H1 (cell line): Measurements from ENCODE around the gene PAWR. TPM values are rescaled to one million over a fixed set of nuclear protein-coding genes. Genes with fewer than 3 reads are reported as not detected.

ENCODE experiments used
- CTCF ChIA-PET: fragments of 300-600 bp; sonication (Branson Sonifier 250); formaldehyde crosslinking; loops from one replicate; lab custom pipeline; 2021; ENCODE audit not compliant: partially characterized antibody; lab: Charles Lee
- POLR2A ChIA-PET: fragments of 300-600 bp; sonication (Branson Sonifier 250); formaldehyde crosslinking; loops from one replicate; lab custom pipeline; 2021; ENCODE audit warnings: inconsistent platforms; ENCODE audit not compliant: partially characterized antibody; lab: Charles Lee
- DNase-seq, 2 experiments: peaks; one replicate each; pipeline versions ENCODE4 v3.0.0 to v3.0.0-alpha.2; 2010 to 2022; ENCODE audit warnings: low spot score in 2 of 2, low read depth in 1 of 2, mixed read lengths in 1 of 2
- FAIRE-seq: peaks from 2 replicates; lab custom pipeline; 2011; peaks lifted over from hg19 to GRCh38; lab: Jason Lieb, UNC
- H2AFZ ChIP-seq: 2 replicates; pipeline ENCODE4 v1.8.1; 2012; ENCODE audit warnings: low read length, inconsistent platforms
- H2AK5ac ChIP-seq: 2 replicates; pipeline ENCODE4 v1.6.1; 2013; ENCODE audit warnings: low read depth, low read length
- H2BK120ac ChIP-seq: replicated peaks from 2 replicates; pipeline ENCODE3; 2013; ENCODE audit warnings: low read depth, low read length, inconsistent platforms
- H2BK12ac ChIP-seq: 2 replicates; pipeline ENCODE4 v1.6.1; 2013; ENCODE audit warnings: low read depth, low read length
- H2BK15ac ChIP-seq: 2 replicates; pipeline ENCODE4 v1.6.1; 2013; ENCODE audit warnings: low read length
- H2BK20ac ChIP-seq: 2 replicates; pipeline ENCODE4 v1.6.1; 2013; ENCODE audit warnings: low read length
- H2BK5ac ChIP-seq: 2 replicates; pipeline ENCODE4 v1.6.1; 2013; ENCODE audit warnings: low read depth, low read length
- H3K14ac ChIP-seq: 2 replicates; pipeline ENCODE4 v1.6.1; 2013; ENCODE audit warnings: inconsistent platforms; ENCODE audit not compliant: insufficient read length
- H3K18ac ChIP-seq: 2 replicates; pipeline ENCODE4 v1.6.1; 2013; ENCODE audit warnings: low read length; ENCODE audit errors: extremely low read depth
- H3K23ac ChIP-seq: 2 replicates; pipeline ENCODE4 v1.6.1; 2013; ENCODE audit warnings: inconsistent platforms; ENCODE audit not compliant: insufficient read length
- H3K23me2 ChIP-seq: 2 replicates; pipeline ENCODE4 v1.6.1; 2013; ENCODE audit warnings: low read depth, low read length
- H3K27ac ChIP-seq: 2 replicates; pipeline ENCODE4 v1.6.1; 2011; ENCODE audit warnings: low read depth, low read length, inconsistent platforms
- H3K27me3 ChIP-seq, 4 experiments: replicated peaks in 1 of 4; 1 replicate in 1 of 4; 2 replicates in 3 of 4; pipeline versions ENCODE4 v1.6.1 to v1.8.1; 2011 to 2013; ENCODE audit warnings: low read length in 3 of 4, mild to moderate bottlenecking in 3 of 4, inconsistent platforms in 2 of 4, mixed read lengths in 2 of 4, moderate library complexity in 1 of 4; ENCODE audit not compliant: control insufficient read depth in 3 of 4, insufficient read depth in 3 of 4; ENCODE audit errors: extremely low read depth in 1 of 4
- H3K36me3 ChIP-seq, 4 experiments: 2 replicates each; pipeline versions ENCODE4 v1.6.1 to v1.8.1; 2011 to 2013; ENCODE audit warnings: mild to moderate bottlenecking in 4 of 4, low read length in 3 of 4, moderate library complexity in 2 of 4, control low read depth in 1 of 4, inconsistent platforms in 1 of 4; ENCODE audit not compliant: insufficient read depth in 4 of 4, control insufficient read depth in 2 of 4
- H3K4ac ChIP-seq: replicated peaks from 2 replicates; pipeline ENCODE3; 2013; ENCODE audit warnings: low read length, low read depth, mixed read lengths, inconsistent platforms; ENCODE audit not compliant: insufficient read length
- H3K4me1 ChIP-seq, 4 experiments: replicated peaks in 1 of 4; 1 replicate in 1 of 4; 2 replicates in 3 of 4; pipeline versions ENCODE4 v1.6.1 to v1.8.1; 2011 to 2013; ENCODE audit warnings: low read length in 3 of 4, inconsistent platforms in 2 of 4, mixed read lengths in 1 of 4; ENCODE audit not compliant: insufficient read depth in 4 of 4, control insufficient read depth in 3 of 4
- H3K4me2 ChIP-seq, 2 experiments: 2 replicates each; pipeline versions ENCODE4 v1.6.1 to v1.8.1; 2011 to 2013; ENCODE audit warnings: low read depth in 2 of 2, low read length in 2 of 2, control low read depth in 1 of 2, inconsistent platforms in 1 of 2, mild to moderate bottlenecking in 1 of 2; ENCODE audit not compliant: insufficient read depth in 1 of 2
- H3K4me3 ChIP-seq, 4 experiments: fragments of 200-600, 300-600 bp in 1 of 4; sonication (generic), shearing (Covaris generic), sonication (Bioruptor Twin) in 1 of 4; 2 replicates each; pipeline versions ENCODE4 v1.5.1 to v1.8.1; 2011 to 2016; ENCODE audit warnings: low read length in 4 of 4, low read depth in 3 of 4, control low read depth in 2 of 4, inconsistent platforms in 2 of 4, mild to moderate bottlenecking in 2 of 4, mixed read lengths in 1 of 4, moderate library complexity in 1 of 4; ENCODE audit not compliant: insufficient read depth in 2 of 4; ENCODE audit errors: extremely low read depth in 1 of 4
- H3K56ac ChIP-seq: replicated peaks from 2 replicates; pipeline ENCODE3; 2013; ENCODE audit warnings: low read depth, mild to moderate bottlenecking, mixed read lengths, low read length, inconsistent platforms; ENCODE audit not compliant: insufficient read length
- H3K79me1 ChIP-seq: 2 replicates; pipeline ENCODE4 v1.6.1; 2013; ENCODE audit warnings: low read depth, low read length, control low read depth
- H3K79me2 ChIP-seq, 2 experiments: 2 replicates each; pipeline versions ENCODE4 v1.6.1 to v1.8.1; 2012 to 2013; ENCODE audit warnings: low read length in 2 of 2, mild to moderate bottlenecking in 2 of 2, inconsistent platforms in 1 of 2; ENCODE audit not compliant: insufficient read depth in 2 of 2, control insufficient read depth in 1 of 2
- H3K9ac ChIP-seq, 4 experiments: replicated peaks in 1 of 4; 1 replicate in 1 of 4; 2 replicates in 3 of 4; pipeline versions ENCODE4 v1.6.1 to v1.8.1; 2011 to 2013; ENCODE audit warnings: low read depth in 3 of 4, low read length in 3 of 4, control low read depth in 2 of 4, mild to moderate bottlenecking in 2 of 4, moderate library complexity in 2 of 4, inconsistent platforms in 1 of 4; ENCODE audit errors: extremely low read depth in 1 of 4
- H3K9me3 ChIP-seq, 2 experiments: 2 replicates each; pipeline versions ENCODE4 v1.6.1 to v1.8.1; 2012 to 2013; ENCODE audit warnings: mild to moderate bottlenecking in 2 of 2, moderate library complexity in 2 of 2, control low read depth in 1 of 2, inconsistent platforms in 1 of 2, low read depth in 1 of 2, low read length in 1 of 2, mixed read lengths in 1 of 2; ENCODE audit not compliant: insufficient read depth in 2 of 2
- H4K20me1 ChIP-seq, 2 experiments: replicated peaks in 1 of 2; 2 replicates each; pipeline versions ENCODE3 to v1.8.1; 2011 to 2013; ENCODE audit warnings: inconsistent platforms in 2 of 2, low read length in 2 of 2, mild to moderate bottlenecking in 1 of 2; ENCODE audit not compliant: insufficient read depth in 2 of 2, control insufficient read depth in 1 of 2
- H4K5ac ChIP-seq: 2 replicates; pipeline ENCODE4 v1.6.1; 2013; ENCODE audit warnings: low read length, low read depth, mixed read lengths, inconsistent platforms; ENCODE audit not compliant: insufficient read length
- H4K8ac ChIP-seq: 2 replicates; pipeline ENCODE4 v1.8.0; 2013; ENCODE audit warnings: mild to moderate bottlenecking, moderate library complexity, low read length, inconsistent platforms; ENCODE audit not compliant: insufficient read depth; ENCODE audit errors: extremely low read depth
- H4K91ac ChIP-seq: replicated peaks from 2 replicates; pipeline ENCODE3; 2013; ENCODE audit warnings: low read length, mixed read lengths, inconsistent platforms; ENCODE audit not compliant: insufficient read length
- ASH2L ChIP-seq: fragments of 200-600, 300-600 bp; sonication (generic); IDR thresholded peaks from one replicate; pipeline ENCODE4 v1.7.1; 2017; ENCODE audit warnings: low read length
- KDM1A ChIP-seq: fragments of 200-600, 300-600 bp; sonication (generic); IDR thresholded peaks from 2 replicates; pipeline ENCODE4 v1.7.1; 2016; ENCODE audit warnings: mild to moderate bottlenecking, low read length, borderline replicate concordance
- KDM4A ChIP-seq: IDR thresholded peaks from one replicate; pipeline ENCODE4 v1.7.1; 2012; ENCODE audit warnings: low read depth, mild to moderate bottlenecking, moderate library complexity, low read length, inconsistent platforms; ENCODE audit not compliant: severe bottlenecking
- POLR2A ChIP-seq, 2 experiments: IDR thresholded peaks; 1 replicate in 1 of 2; 2 replicates in 1 of 2; pipeline ENCODE4 v1.6.1; 2011; ENCODE audit warnings: low read depth in 2 of 2, low read length in 2 of 2, mild to moderate bottlenecking in 2 of 2; ENCODE audit errors: control extremely low read depth in 1 of 2
- POU5F1 ChIP-seq: IDR thresholded peaks from 2 replicates; pipeline ENCODE4 v1.6.1; 2011; ENCODE audit warnings: low read depth, mild to moderate bottlenecking, low read length, moderate library complexity
- TAF1 ChIP-seq: IDR thresholded peaks from 2 replicates; pipeline ENCODE4 v1.6.1; 2011; ENCODE audit warnings: mild to moderate bottlenecking, low read depth, low read length
- TAF7 ChIP-seq: optimal IDR thresholded peaks from 2 replicates; pipeline ENCODE3; 2011; ENCODE audit warnings: low read depth, mild to moderate bottlenecking, inconsistent platforms, low read length, moderate library complexity, borderline replicate concordance
- WGBS, 2 experiments: shearing (Covaris generic) in 1 of 2; methylation state at CpG; one replicate each; pipeline versions ENCODE4 v1.1.6 to v1.1.7; 2013 to 2015; ENCODE audit warnings: low lambda C conversion rate in 2 of 2, mixed read lengths in 2 of 2, inconsistent platforms in 1 of 2, low coverage in 1 of 2, missing lambda C conversion rate in 1 of 2; ENCODE audit not compliant: insufficient replicate concordance in 2 of 2, insufficient coverage in 1 of 2, insufficient read length in 1 of 2; ENCODE audit errors: extremely low coverage in 1 of 2, missing lambda C conversion rate in 1 of 2; 5-methylcytosine and 5-hydroxymethylcytosine counted together
- polyA plus RNA-seq, 7 experiments: library from polyadenylated mRNA; depleted of rRNA in 3 of 7; stranded (reverse) in 5 of 7; unstranded in 2 of 7; fragments of >200 nt in 5 of 7; fragments of 200-250 nt in 2 of 7; gene quantifications; 1 replicate in 5 of 7; 2 replicates in 1 of 7; 4 replicates in 1 of 7; pipeline versions ENCODE4 v1.2.1 to v1.2.3, GENCODE V29; 2011 to 2013; ENCODE audit warnings: missing spikeins in 2 of 7, mixed read lengths in 2 of 7
- total RNA-seq: library from RNA; stranded (reverse); fragmentation: NEBNext Ultra II Directional; extraction: Animal tissue kit (Norgen Biotek cat#: 25700); gene quantifications from 2 replicates; pipeline ENCODE4 v1.2.1, GENCODE V29; 2021
- TF ChIP-seq, protein P1 (sequence below): IDR thresholded peaks from 2 replicates; pipeline ENCODE4 v1.6.1; 2011; ENCODE audit warnings: low read depth, mild to moderate bottlenecking, low read length; ENCODE audit not compliant: insufficient read depth
- TF ChIP-seq, protein P2 (sequence below), 3 experiments: IDR thresholded peaks; 1 replicate in 2 of 3; 2 replicates in 1 of 3; pipeline versions ENCODE4 v1.5.1 to v1.6.1; 2011; ENCODE audit warnings: low read length in 3 of 3, mild to moderate bottlenecking in 3 of 3, inconsistent platforms in 2 of 3, low read depth in 1 of 3, moderate library complexity in 1 of 3; ENCODE audit not compliant: insufficient read depth in 1 of 3; ENCODE audit errors: control extremely low read depth in 1 of 3

The PAWR gene
- total and polyA plus RNA-seq, 2 of the 8 experiments (the other 6 are each of a cell fraction or from before 2014, with no cell fraction given) = 28.3 to 327 TPM

DNA sequence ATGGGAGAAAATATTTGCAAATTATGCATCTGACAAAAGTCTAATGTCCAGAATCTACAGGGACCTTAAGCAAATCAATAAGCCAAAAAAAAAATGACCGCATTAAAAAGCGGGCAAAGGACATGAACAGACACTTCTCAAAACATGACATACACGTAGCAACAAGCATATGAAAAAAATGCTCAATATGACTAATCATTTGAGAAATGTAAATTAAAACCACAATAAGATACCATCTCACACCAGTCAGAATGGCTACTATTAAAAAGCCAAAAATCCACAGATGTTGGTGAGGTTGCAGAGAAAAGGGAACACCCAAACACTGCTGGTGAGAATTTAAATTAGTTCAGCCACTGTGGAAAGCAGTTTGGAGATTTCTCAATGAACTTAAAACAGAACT is 16.1 kb downstream of the PAWR start:
- H2BK20ac ChIP-seq = no peak overlapping the region
- no peak overlapping the region for H3K14ac ChIP-seq
- H3K9ac ChIP-seq = no peak overlapping the region
- H2BK120ac ChIP-seq = no peak overlapping the region
- no peak overlapping the region for H4K5ac ChIP-seq
- POLR2A ChIA-PET = interaction anchor here (1.6 to 7.8 kb wide), 2 partner anchors 14 to 29 kb away, joined by 3 to 91 read pairs; partner anchors contain the start of gene PAWR
- no peak overlapping the region for H2BK12ac ChIP-seq
- no peak overlapping the region for H2AK5ac ChIP-seq
- H3K27ac ChIP-seq = no peak overlapping the region
- no peak overlapping the region for H3K56ac ChIP-seq
- 0 out of 2 replicates have a peak, but pooled peaks cover 3% of the 10 kb centered on the region for H3K23me2 ChIP-seq
- H3K18ac ChIP-seq = no peak overlapping the region
- H4K8ac ChIP-seq = no peak overlapping the region
- H3K79me1 ChIP-seq = no peaks in the 10 kb centered on the region
- H3K79me2 ChIP-seq = peaks cover 46 to 100% of the 10 kb centered on the region in 2 experiments
- no peak overlapping the region for H2BK5ac ChIP-seq
- DNase-seq = no peak
- H3K27me3 ChIP-seq = no peaks in the 10 kb centered on the region
- H3K4me2 ChIP-seq = peak overlapping the region; percentile 24 to 54; a peak in 2 of 4 replicates
- no peak overlapping the region for H4K91ac ChIP-seq
- no peaks in the 10 kb centered on the region; a peak in 1 of 8 replicates for H3K36me3 ChIP-seq
- peaks cover 0 to 18% (median 11%) of the 10 kb centered on the region in 4 experiments; a peak in 5 of 7 replicates for H3K4me1 ChIP-seq
- H2AFZ ChIP-seq = no peak overlapping the region
- no peak overlapping the region for H3K4ac ChIP-seq
- H4K20me1 ChIP-seq = peaks cover 24 to 29% of the 10 kb centered on the region in 2 experiments
- 89% methylated on average over 3 of the region's 3 CpGs; no CpG with 5 or more reads in 1 of the 2 experiments for WGBS, 2 experiments
- CTCF ChIA-PET = interaction anchor here (1.3 to 1.6 kb wide), 2 partner anchors 10 to 163 kb away, joined by 3 to 4 read pairs; no protein-coding TSS in a partner anchor
- no peaks in the 10 kb centered on the region for H3K9me3 ChIP-seq
- H3K23ac ChIP-seq = no peak overlapping the region
- peak overlapping the region in 1 of 4 experiments; percentile 25; a peak in 1 of 8 replicates for H3K4me3 ChIP-seq
- no peak for FAIRE-seq
- no peak overlapping the region for H2BK15ac ChIP-seq
- TF ChIP-seq POLR2A (IDR thresholded peaks at IDR 0.05; ENCODE audit: control extremely low read depth in 1 of 2, low read depth in 2 of 2, low read length in 2 of 2) = no peak
- TF ChIP-seq KDM4A = no peak
- TF ChIP-seq ASH2L = no peak
- TF ChIP-seq KDM1A = no peak
- TF ChIP-seq, protein P1, sequence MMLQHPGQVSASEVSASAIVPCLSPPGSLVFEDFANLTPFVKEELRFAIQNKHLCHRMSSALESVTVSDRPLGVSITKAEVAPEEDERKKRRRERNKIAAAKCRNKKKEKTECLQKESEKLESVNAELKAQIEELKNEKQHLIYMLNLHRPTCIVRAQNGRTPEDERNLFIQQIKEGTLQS = no peak
- TF ChIP-seq POU5F1 = no peak
- TF ChIP-seq, protein P2, sequence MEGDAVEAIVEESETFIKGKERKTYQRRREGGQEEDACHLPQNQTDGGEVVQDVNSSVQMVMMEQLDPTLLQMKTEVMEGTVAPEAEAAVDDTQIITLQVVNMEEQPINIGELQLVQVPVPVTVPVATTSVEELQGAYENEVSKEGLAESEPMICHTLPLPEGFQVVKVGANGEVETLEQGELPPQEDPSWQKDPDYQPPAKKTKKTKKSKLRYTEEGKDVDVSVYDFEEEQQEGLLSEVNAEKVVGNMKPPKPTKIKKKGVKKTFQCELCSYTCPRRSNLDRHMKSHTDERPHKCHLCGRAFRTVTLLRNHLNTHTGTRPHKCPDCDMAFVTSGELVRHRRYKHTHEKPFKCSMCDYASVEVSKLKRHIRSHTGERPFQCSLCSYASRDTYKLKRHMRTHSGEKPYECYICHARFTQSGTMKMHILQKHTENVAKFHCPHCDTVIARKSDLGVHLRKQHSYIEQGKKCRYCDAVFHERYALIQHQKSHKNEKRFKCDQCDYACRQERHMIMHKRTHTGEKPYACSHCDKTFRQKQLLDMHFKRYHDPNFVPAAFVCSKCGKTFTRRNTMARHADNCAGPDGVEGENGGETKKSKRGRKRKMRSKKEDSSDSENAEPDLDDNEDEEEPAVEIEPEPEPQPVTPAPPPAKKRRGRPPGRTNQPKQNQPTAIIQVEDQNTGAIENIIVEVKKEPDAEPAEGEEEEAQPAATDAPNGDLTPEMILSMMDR (IDR thresholded peaks at IDR 0.05; ENCODE audit: control extremely low read depth in 1 of 3, insufficient read depth in 1 of 3, low read depth in 1 of 3, low read length in 3 of 3) = no peak
- TF ChIP-seq TAF7 = no peak
- no peak for TF ChIP-seq TAF1
